Measurements from ENCODE around the gene LGALS12.

Gene LGALS12

GRCh38 chr11:63505857-63506528 is at the start of gene LGALS12:
Gene LGALS12, plus strand, starts transcription at chr11:63506084. Its CDS starts 375 bp downstream, at chr11:63506459.
- no peak for DNase-seq

GRCh38 chr11:63459586-63459985 is 46.3 kb upstream of the LGALS12 start:
- no peak for DNase-seq

- no peak for DNase-seq
Observed at GRCh38 chr11:63462137-63462536, 43.7 kb upstream of the LGALS12 start.

- no peak for DNase-seq
Observed at GRCh38 chr11:63470311-63470710, 35.6 kb upstream of the LGALS12 start.

GRCh38 chr11:63472372-63472771 is 33.5 kb upstream of the LGALS12 start:
- no peak for DNase-seq

GRCh38 chr11:63476618-63477017 is 29.3 kb upstream of the LGALS12 start:
- no peak for DNase-seq

- DNase-seq = peak; percentile 43
Observed at GRCh38 chr11:63478896-63479295, 27.0 kb upstream of the LGALS12 start.

- no peak for DNase-seq
Observed at GRCh38 chr11:63480039-63480438, 25.8 kb upstream of the LGALS12 start.

GRCh38 chr11:63485777-63486176 is 20.1 kb upstream of the LGALS12 start:
- DNase-seq = no peak

GRCh38 chr11:63488789-63489188 is 17.1 kb upstream of the LGALS12 start:
- DNase-seq = no peak

- no peak for DNase-seq
Observed at GRCh38 chr11:63489879-63490278, 16.0 kb upstream of the LGALS12 start.

GRCh38 chr11:63490551-63491239 is 15.2 kb upstream of the LGALS12 start, which contains the start of gene PLAAT5:
Gene PLAAT5, minus strand, starts transcription at chr11:63491167. Its CDS starts 133 bp downstream, at chr11:63491034.
- peak; percentile 12 for DNase-seq

- DNase-seq = no peak
Observed at GRCh38 chr11:63491240-63491587, 14.7 kb upstream of the LGALS12 start.

GRCh38 chr11:63491636-63492372 is 14.1 kb upstream of the LGALS12 start:
- DNase-seq = no peak

GRCh38 chr11:63492441-63492840 is 13.4 kb upstream of the LGALS12 start:
- no peak for DNase-seq

GRCh38 chr11:63493127-63493526 is 12.8 kb upstream of the LGALS12 start:
- no peak for DNase-seq

GRCh38 chr11:63494975-63495374 is 10.9 kb upstream of the LGALS12 start:
- DNase-seq = no peak

GRCh38 chr11:63499874-63500273 is 6.0 kb upstream of the LGALS12 start:
- DNase-seq = no peak

- no peak for DNase-seq
Observed at GRCh38 chr11:63501236-63501635, 4.6 kb upstream of the LGALS12 start.

- DNase-seq = no peak
Observed at GRCh38 chr11:63502252-63502820, 3.5 kb upstream of the LGALS12 start.

- DNase-seq = no peak
Observed at GRCh38 chr11:63503492-63503891, 2.4 kb upstream of the LGALS12 start.

- DNase-seq = no peak
Observed at GRCh38 chr11:63504054-63504453, 1.8 kb upstream of the LGALS12 start.

GRCh38 chr11:63504933-63505586 is 824 bp upstream of the LGALS12 start:
- no peak for DNase-seq

Data from activated CD4-positive, alpha-beta T cell treated with anti-CD3 and anti-CD28 coated beads, Interleukin-2, amount 50 U/mL, for 1 hour (primary cell).